ENCODE data around the gene IDH2. TPM values are rescaled to one million over a fixed set of nuclear protein-coding genes. Genes with fewer than 3 reads are reported as not detected.
"Not testable (repeated sequence)": the region's sequence is repeated elsewhere in the genome, so short reads cannot be mapped to it uniquely, and the experiment has no call there.

Gene IDH2
- total RNA-seq, 1 donor from 2014 or later = 185 TPM

- H3K36me3 ChIP-seq (ENCODE audit: control insufficient read depth in 3 of 3, insufficient read depth in 3 of 3, low read length in 3 of 3) = peaks cover 0 to 2% (median 0%) of the 10 kb centered on the region in 3 donors
These were observed 13.5 kb upstream of the IDH2 start for GRCh38 chr15:90115783-90116182.

DNA sequence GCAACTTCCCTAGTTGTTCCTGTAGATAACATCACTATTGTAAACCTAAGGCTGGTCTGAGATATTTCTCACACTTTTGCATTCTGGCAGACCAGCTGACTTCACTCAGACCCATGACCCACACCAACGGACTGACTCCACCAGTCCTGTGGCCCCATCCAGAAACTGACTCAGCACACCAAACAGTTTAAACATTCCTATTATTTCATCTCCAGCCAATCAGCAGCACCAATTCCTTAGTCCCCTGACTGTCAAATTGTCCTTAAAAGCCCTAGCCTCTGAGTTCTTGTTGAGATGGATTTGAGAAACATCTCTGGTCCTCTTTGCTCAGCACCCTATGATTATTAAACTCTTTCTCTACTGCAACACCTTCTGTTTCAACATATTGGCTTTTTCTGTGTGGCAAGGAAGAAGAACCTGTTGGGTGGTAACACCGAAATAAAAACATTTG lies 12.2 kb upstream of the IDH2 start:
- Histone ChIP-seq H3K36me3 (ENCODE audit: control insufficient read depth in 3 of 3, insufficient read depth in 3 of 3, low read length in 3 of 3) (peaks cover 0 to 2% (median 0%) of the 10 kb centered on the region in 3 donors), H3K27me3 (ENCODE audit: control insufficient read depth in 3 of 3, insufficient read depth in 3 of 3, low read length in 3 of 3) (no peaks in the 10 kb centered on the region), H3K9me3 (ENCODE audit: control insufficient read depth in 3 of 3, low read length in 3 of 3) (peaks cover 0 to 6% (median 4%) of the 10 kb centered on the region in 3 donors), H3K9ac (ENCODE audit: low read depth in 1 of 3, low read length in 3 of 3) (no peak overlapping the region), H3K4me1 (ENCODE audit: control insufficient read depth in 3 of 3, insufficient read depth in 3 of 3, low read length in 3 of 3) (no peaks in the 10 kb centered on the region), H3K27ac (ENCODE audit: low read depth, low read length) (no peak overlapping the region), H3K4me3 (ENCODE audit: low read length in 3 of 3) (no peak overlapping the region)

More at GRCh38 chr15:90115783-90116182, 13.5 kb upstream of the IDH2 start:
- no peaks in the 10 kb centered on the region for H3K4me1 ChIP-seq (ENCODE audit: control insufficient read depth in 3 of 3, insufficient read depth in 3 of 3, low read length in 3 of 3)
- no peak overlapping the region for H3K27ac ChIP-seq (ENCODE audit: low read depth, low read length)
- no peaks in the 10 kb centered on the region for H3K27me3 ChIP-seq (ENCODE audit: control insufficient read depth in 3 of 3, insufficient read depth in 3 of 3, low read length in 3 of 3)
- H3K4me3 ChIP-seq (ENCODE audit: low read length in 3 of 3) = no peak overlapping the region
- peaks cover 0 to 6% (median 4%) of the 10 kb centered on the region in 3 donors for H3K9me3 ChIP-seq (ENCODE audit: control insufficient read depth in 3 of 3, low read length in 3 of 3)
- H3K9ac ChIP-seq (ENCODE audit: low read depth in 1 of 3, low read length in 3 of 3) = no peak overlapping the region

DNA sequence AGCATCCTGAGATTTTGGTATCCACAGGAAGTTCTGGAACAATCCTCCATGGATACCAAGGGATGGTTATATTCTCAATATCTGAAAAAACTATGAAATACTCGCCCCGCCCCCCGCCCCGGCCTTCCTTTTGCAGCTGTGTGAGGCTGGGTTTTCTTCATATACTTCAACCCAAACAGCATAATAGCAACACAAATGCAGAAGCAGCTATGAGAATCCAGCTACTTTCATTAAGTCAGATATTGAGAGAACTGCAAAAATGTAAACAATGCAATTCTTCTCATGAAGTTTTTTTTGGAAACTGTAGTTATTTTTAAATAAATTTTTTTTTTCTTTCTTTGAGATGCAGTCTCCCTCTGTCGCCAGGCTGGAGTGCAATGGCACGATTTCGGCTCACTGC lies 10.9 kb upstream of the IDH2 start:
- H3K36me3 ChIP-seq (ENCODE audit: control insufficient read depth in 3 of 3, insufficient read depth in 3 of 3, low read length in 3 of 3) = peaks cover 0 to 2% (median 0%) of the 10 kb centered on the region in 3 donors
- H3K27ac ChIP-seq (ENCODE audit: low read depth, low read length) = no peak overlapping the region
- no peaks in the 10 kb centered on the region for H3K27me3 ChIP-seq (ENCODE audit: control insufficient read depth in 3 of 3, insufficient read depth in 3 of 3, low read length in 3 of 3)
- no peaks in the 10 kb centered on the region for H3K4me1 ChIP-seq (ENCODE audit: control insufficient read depth in 3 of 3, insufficient read depth in 3 of 3, low read length in 3 of 3)
- H3K4me3 ChIP-seq (ENCODE audit: low read length in 3 of 3) = no peak overlapping the region
- H3K9ac ChIP-seq (ENCODE audit: low read depth in 1 of 3, low read length in 3 of 3) = no peak overlapping the region
- peaks cover 0 to 6% (median 4%) of the 10 kb centered on the region in 3 donors for H3K9me3 ChIP-seq (ENCODE audit: control insufficient read depth in 3 of 3, low read length in 3 of 3)

DNA sequence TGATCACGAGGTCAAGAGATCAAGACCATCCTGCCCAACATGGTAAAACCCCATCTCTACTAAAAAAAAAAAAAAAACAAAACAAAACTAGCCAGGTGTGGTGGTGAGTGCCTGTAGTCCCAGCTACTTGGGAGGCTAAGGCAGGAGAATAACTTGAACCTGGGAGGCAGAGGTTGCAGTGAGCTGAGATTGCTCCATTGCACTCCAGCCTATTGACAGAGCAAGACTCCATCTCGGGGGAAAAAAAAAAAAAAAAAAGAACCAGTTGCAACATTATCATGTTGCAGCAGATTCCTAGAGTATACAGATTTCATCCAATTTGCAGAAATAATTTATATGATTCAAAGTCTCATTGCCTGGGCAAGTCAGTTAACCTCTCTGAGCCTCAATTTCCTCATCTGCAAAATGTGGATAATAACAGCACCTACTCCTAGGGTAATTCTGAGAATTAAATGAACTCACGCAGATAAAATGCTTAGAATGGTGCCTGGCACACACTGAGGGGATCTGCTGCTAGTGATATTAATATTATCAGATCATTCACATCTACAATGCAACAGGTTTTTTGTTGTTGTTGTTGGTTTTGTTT lies 7.0 kb upstream of the IDH2 start:
- H3K4me3 ChIP-seq (ENCODE audit: low read length in 3 of 3); H3K9ac ChIP-seq (ENCODE audit: low read depth in 1 of 3, low read length in 3 of 3); H3K9me3 ChIP-seq (ENCODE audit: control insufficient read depth in 3 of 3, low read length in 3 of 3); H3K36me3 ChIP-seq (ENCODE audit: control insufficient read depth in 3 of 3, insufficient read depth in 3 of 3, low read length in 3 of 3); H3K27me3 ChIP-seq (ENCODE audit: control insufficient read depth in 3 of 3, insufficient read depth in 3 of 3, low read length in 3 of 3); H3K27ac ChIP-seq (ENCODE audit: low read depth, low read length): not testable (repeated sequence)
- H3K4me1 ChIP-seq (ENCODE audit: control insufficient read depth in 3 of 3, insufficient read depth in 3 of 3, low read length in 3 of 3) = peaks cover 7 to 24% (median 19%) of the 10 kb centered on the region in 3 donors

- not testable (repeated sequence) for H3K4me3 ChIP-seq (ENCODE audit: low read length in 3 of 3); H3K27ac ChIP-seq (ENCODE audit: low read depth, low read length); H3K27me3 ChIP-seq (ENCODE audit: control insufficient read depth in 3 of 3, insufficient read depth in 3 of 3, low read length in 3 of 3); H3K36me3 ChIP-seq (ENCODE audit: control insufficient read depth in 3 of 3, insufficient read depth in 3 of 3, low read length in 3 of 3); H3K9ac ChIP-seq (ENCODE audit: low read depth in 1 of 3, low read length in 3 of 3); H3K9me3 ChIP-seq (ENCODE audit: control insufficient read depth in 3 of 3, low read length in 3 of 3)
- peaks cover 18 to 32% (median 28%) of the 10 kb centered on the region in 3 donors for H3K4me1 ChIP-seq (ENCODE audit: control insufficient read depth in 3 of 3, insufficient read depth in 3 of 3, low read length in 3 of 3)
These were observed 5.8 kb upstream of the IDH2 start for GRCh38 chr15:90108038-90108437.

- peak overlapping the region; percentile 48 to 76 (median 71) for H3K9ac ChIP-seq (ENCODE audit: low read depth in 1 of 3, low read length in 3 of 3)
- no peaks in the 10 kb centered on the region for H3K9me3 ChIP-seq (ENCODE audit: control insufficient read depth in 3 of 3, low read length in 3 of 3)
- H3K27ac ChIP-seq (ENCODE audit: low read depth, low read length) = peak overlapping the region; percentile 93
- H3K36me3 ChIP-seq (ENCODE audit: control insufficient read depth in 3 of 3, insufficient read depth in 3 of 3, low read length in 3 of 3) = peaks cover 0 to 2% (median 0%) of the 10 kb centered on the region in 3 donors
- H3K27me3 ChIP-seq (ENCODE audit: control insufficient read depth in 3 of 3, insufficient read depth in 3 of 3, low read length in 3 of 3) = no peaks in the 10 kb centered on the region
- H3K4me3 ChIP-seq (ENCODE audit: low read length in 3 of 3) = peak overlapping the region in 2 of 3 donors; percentile 29 to 48
- H3K4me1 ChIP-seq (ENCODE audit: control insufficient read depth in 3 of 3, insufficient read depth in 3 of 3, low read length in 3 of 3) = peaks cover 18 to 38% (median 32%) of the 10 kb centered on the region in 3 donors
These were observed 4.4 kb upstream of the IDH2 start for GRCh38 chr15:90106522-90107117.

- Histone ChIP-seq H3K27ac (ENCODE audit: low read depth, low read length) (no peak overlapping the region), H3K9ac (ENCODE audit: low read depth in 1 of 3, low read length in 3 of 3) (peak overlapping the region in 1 of 3 donors; percentile 19), H3K4me3 (ENCODE audit: low read length in 3 of 3) (no peak overlapping the region), H3K27me3 (ENCODE audit: control insufficient read depth in 3 of 3, insufficient read depth in 3 of 3, low read length in 3 of 3) (no peaks in the 10 kb centered on the region), H3K36me3 (ENCODE audit: control insufficient read depth in 3 of 3, insufficient read depth in 3 of 3, low read length in 3 of 3) (peaks cover 0 to 4% (median 0%) of the 10 kb centered on the region in 3 donors), H3K9me3 (ENCODE audit: control insufficient read depth in 3 of 3, low read length in 3 of 3) (no peaks in the 10 kb centered on the region), H3K4me1 (ENCODE audit: control insufficient read depth in 3 of 3, insufficient read depth in 3 of 3, low read length in 3 of 3) (peaks cover 27 to 49% (median 41%) of the 10 kb centered on the region in 3 donors)
These were observed 3.3 kb upstream of the IDH2 start for GRCh38 chr15:90105521-90105920.

DNA sequence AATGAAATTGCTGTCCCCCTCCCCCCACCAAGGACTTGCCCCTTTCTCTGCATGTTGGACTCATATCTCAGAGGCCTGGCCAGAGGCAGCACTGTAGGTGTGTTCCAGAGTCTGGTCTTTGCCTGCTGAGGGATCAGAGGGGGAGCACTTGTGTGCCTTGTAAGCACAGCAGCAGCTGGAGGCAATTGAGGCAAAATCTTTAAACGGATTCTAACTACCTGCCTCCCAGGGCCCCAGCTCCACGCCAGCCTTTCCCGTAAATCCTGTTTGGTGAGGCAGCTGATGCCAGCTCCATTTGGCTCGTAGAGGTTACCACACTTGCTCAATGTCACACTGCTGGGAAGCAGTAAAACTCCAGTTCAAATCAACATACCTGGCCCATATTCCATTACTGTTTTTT lies 2.3 kb upstream of the IDH2 start:
- H3K9ac ChIP-seq (ENCODE audit: low read depth in 1 of 3, low read length in 3 of 3) = peak overlapping the region; percentile 40 to 99 (median 71)
- H3K4me1 ChIP-seq (ENCODE audit: control insufficient read depth in 3 of 3, insufficient read depth in 3 of 3, low read length in 3 of 3) = peaks cover 37 to 59% (median 51%) of the 10 kb centered on the region in 3 donors
- peaks cover 0 to 7% (median 0%) of the 10 kb centered on the region in 3 donors for H3K36me3 ChIP-seq (ENCODE audit: control insufficient read depth in 3 of 3, insufficient read depth in 3 of 3, low read length in 3 of 3)
- H3K27me3 ChIP-seq (ENCODE audit: control insufficient read depth in 3 of 3, insufficient read depth in 3 of 3, low read length in 3 of 3) = no peaks in the 10 kb centered on the region
- H3K9me3 ChIP-seq (ENCODE audit: control insufficient read depth in 3 of 3, low read length in 3 of 3) = no peaks in the 10 kb centered on the region
- H3K27ac ChIP-seq (ENCODE audit: low read depth, low read length) = peak overlapping the region; percentile 96
- peak overlapping the region in 1 of 3 donors; percentile 41 for H3K4me3 ChIP-seq (ENCODE audit: low read length in 3 of 3)

DNA sequence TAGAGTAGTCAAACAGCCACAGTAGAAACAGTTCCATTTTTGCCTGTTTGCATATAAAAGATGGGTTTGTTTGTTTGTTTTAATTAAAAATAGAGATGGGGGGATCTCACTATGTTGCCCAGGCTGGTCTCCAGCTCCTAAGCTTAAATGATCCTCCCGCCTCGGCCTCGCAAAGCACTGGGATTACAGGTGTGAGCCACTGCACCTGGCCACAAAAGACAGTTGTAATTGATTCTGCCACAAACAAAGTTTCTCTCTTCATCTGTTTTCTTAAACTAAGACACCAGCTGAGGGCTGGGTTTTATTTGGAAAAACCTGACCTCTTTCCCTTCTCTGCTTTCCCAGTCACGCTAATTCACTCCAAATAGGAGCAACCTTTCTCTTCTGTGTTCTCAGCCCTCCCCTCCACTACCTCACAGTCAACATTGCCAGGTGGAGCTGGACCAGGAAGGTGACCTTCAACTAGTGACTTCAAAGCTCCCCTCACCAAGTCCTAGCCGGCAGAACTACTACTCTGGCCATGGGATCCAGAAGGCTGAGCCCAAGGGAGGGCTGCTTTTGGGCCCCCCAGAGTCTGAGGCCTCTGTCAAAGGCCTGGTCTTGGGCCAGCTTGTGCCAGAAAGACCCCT lies 1.5 kb upstream of the IDH2 start:
- Histone ChIP-seq H3K9ac (ENCODE audit: low read depth in 1 of 3, low read length in 3 of 3) (peak overlapping the region; percentile 71 to 99 (median 71)), H3K27ac (ENCODE audit: low read depth, low read length) (peak overlapping the region; percentile 96), H3K9me3 (ENCODE audit: control insufficient read depth in 3 of 3, low read length in 3 of 3) (no peaks in the 10 kb centered on the region), H3K36me3 (ENCODE audit: control insufficient read depth in 3 of 3, insufficient read depth in 3 of 3, low read length in 3 of 3) (peaks cover 0 to 7% (median 0%) of the 10 kb centered on the region in 3 donors), H3K4me1 (ENCODE audit: control insufficient read depth in 3 of 3, insufficient read depth in 3 of 3, low read length in 3 of 3) (peaks cover 44 to 66% (median 58%) of the 10 kb centered on the region in 3 donors), H3K4me3 (ENCODE audit: low read length in 3 of 3) (peak overlapping the region; percentile 26 to 88 (median 74)), H3K27me3 (ENCODE audit: control insufficient read depth in 3 of 3, insufficient read depth in 3 of 3, low read length in 3 of 3) (no peaks in the 10 kb centered on the region)
